Measurements from ENCODE around the gene PRAMEF11. TPM values are rescaled to one million over a fixed set of nuclear protein-coding genes. Genes with fewer than 3 reads are reported as not detected.

PRAMEF11 gene
- polyA plus RNA-seq, 3 donors = not detected

GRCh38 chr1:12774801-12775345, 56.3 kb downstream of the PRAMEF11 start:
- DNase-seq (ENCODE audit: low read depth in 3 of 3, low spot score in 2 of 3) = no peak

Other genes starting within 250 kb of the PRAMEF11 start
- gene DHRS3, start 213.2 kb downstream of the PRAMEF11 start, polyA plus RNA-seq (ENCODE audit: insufficient read length in 3 of 3) = 10 to 100 TPM; 68.3 to 85.7 (median 68.8) TPM
- 1 to 10 TPM; 1.4 to 1.7 (median 1.7) TPM for gene AADACL4, start 187.3 kb downstream of the PRAMEF11 start, polyA plus RNA-seq (ENCODE audit: insufficient read length in 3 of 3)
- not detected for gene AADACL3, start 115.3 kb downstream of the PRAMEF11 start, polyA plus RNA-seq (ENCODE audit: insufficient read length in 3 of 3)
- gene CFAP107, start 85.2 kb downstream of the PRAMEF11 start, polyA plus RNA-seq (ENCODE audit: insufficient read length in 3 of 3) = 1 to 10 TPM in 2 of 3 donors, under 1 TPM in 1; 0.82 to 1.5 (median 1.3) TPM
- not detected for gene PRAMEF12, start 57.7 kb downstream of the PRAMEF11 start, polyA plus RNA-seq (ENCODE audit: insufficient read length in 3 of 3)
- gene PRAMEF1, start 40.0 kb downstream of the PRAMEF11 start, polyA plus RNA-seq (ENCODE audit: insufficient read length in 3 of 3) = not detected
- under 1 TPM in 2 of 3 donors, not detected in 1; 0.17 to 0.23 TPM for gene HNRNPCL1, start 17.3 kb upstream of the PRAMEF11 start, polyA plus RNA-seq (ENCODE audit: insufficient read length in 3 of 3)
- not detected for gene PRAMEF2, start 25.7 kb upstream of the PRAMEF11 start, polyA plus RNA-seq (ENCODE audit: insufficient read length in 3 of 3)
- gene PRAMEF4, start 54.8 kb upstream of the PRAMEF11 start, polyA plus RNA-seq (ENCODE audit: insufficient read length in 3 of 3) = not detected
- not detected for gene PRAMEF10, start 66.9 kb upstream of the PRAMEF11 start, polyA plus RNA-seq (ENCODE audit: insufficient read length in 3 of 3)
- gene PRAMEF7, start 85.2 kb upstream of the PRAMEF11 start, polyA plus RNA-seq (ENCODE audit: insufficient read length in 3 of 3) = not detected
- not detected for gene PRAMEF6, start 116.2 kb upstream of the PRAMEF11 start, polyA plus RNA-seq (ENCODE audit: insufficient read length in 3 of 3)
- gene PRAMEF27, start 225.2 kb upstream of the PRAMEF11 start, polyA plus RNA-seq (ENCODE audit: insufficient read length in 3 of 3) = not detected
- not detected for gene HNRNPCL3, start 229.4 kb upstream of the PRAMEF11 start, polyA plus RNA-seq (ENCODE audit: insufficient read length in 3 of 3)
- not detected for gene PRAMEF25, start 239.4 kb upstream of the PRAMEF11 start, polyA plus RNA-seq (ENCODE audit: insufficient read length in 3 of 3)

Measured in right renal cortex interstitium (tissue), 3 donors.